MCF 10A (cell line): ENCODE results near the gene EPHB1. TPM values are rescaled to one million over a fixed set of nuclear protein-coding genes. Genes with fewer than 3 reads are reported as not detected.

Source experiments
- BruUV-seq: library from RNA; stranded (reverse); fragments of 400-500 nt; replicated peaks from 2 replicates; lab custom pipeline; 2021; lab: Mats Ljungman, UMichigan
- CTCF ChIA-PET: fragments of 300-600 bp; sonication (Branson Sonifier 250); formaldehyde crosslinking; extraction: SDS; loops from one replicate; lab custom pipeline; 2021; ENCODE audit warnings: antibody characterized with exemption, inconsistent platforms; lab: Yijun Ruan, JAX
- POLR2A ChIA-PET: fragments of 300-600, 350-650 bp; sonication (Branson Sonifier 250); formaldehyde crosslinking; extraction: SDS; loops from one replicate; lab custom pipeline; 2020; ENCODE audit warnings: antibody characterized with exemption, inconsistent platforms; lab: Yijun Ruan, JAX
- DNase-seq: peaks from one replicate; pipeline ENCODE4 v3.0.0-alpha.2; 2018; ENCODE audit not compliant: unreplicated experiment
- H3K27ac Mint-ChIP-seq: one replicate; pipeline ENCODE4 v1.8.0; 2022; ENCODE audit warnings: mild to moderate bottlenecking, low read depth, mixed read lengths; ENCODE audit not compliant: unreplicated experiment
- H3K27me3 Mint-ChIP-seq: one replicate; pipeline ENCODE4 v1.8.0; 2022; ENCODE audit warnings: mixed read lengths; ENCODE audit not compliant: insufficient read depth, unreplicated experiment
- H3K36me3 Mint-ChIP-seq: one replicate; pipeline ENCODE4 v1.8.0; 2022; ENCODE audit warnings: mild to moderate bottlenecking, moderate library complexity, mixed read lengths; ENCODE audit not compliant: insufficient read depth, unreplicated experiment
- H3K4me1 Mint-ChIP-seq: one replicate; pipeline ENCODE4 v1.8.0; 2022; ENCODE audit warnings: mixed read lengths; ENCODE audit not compliant: insufficient read depth, unreplicated experiment
- H3K4me3 Mint-ChIP-seq: one replicate; pipeline ENCODE4 v1.8.0; 2022; ENCODE audit warnings: mild to moderate bottlenecking, moderate library complexity, mixed read lengths; ENCODE audit not compliant: unreplicated experiment
- H3K9me3 Mint-ChIP-seq: one replicate; pipeline ENCODE4 v1.8.0; 2022; ENCODE audit warnings: mixed read lengths; ENCODE audit not compliant: unreplicated experiment
- CTCF ChIP-seq: fragments of 200-600 bp; IDR thresholded peaks from one replicate; pipeline ENCODE4 v1.8.0; 2022; ENCODE audit warnings: antibody characterized with exemption, mild to moderate bottlenecking; ENCODE audit not compliant: unreplicated experiment
- intact Hi-C: fragments of 100-400 bp; cut with micrococcal nuclease; formaldehyde crosslinking; loops from 2 replicates; pipeline ENCODE4 v1.14.1; 2022
- total RNA-seq: library from RNA; stranded (reverse); gene quantifications from 2 replicates; pipeline ENCODE4 v1.2.3, GENCODE V29; 2022

The EPHB1 gene
- total RNA-seq, 1 experiment from 2014 or later, result not detected

GRCh38 chr3:135141160-135141559, 346.1 kb downstream of the EPHB1 start:
- H3K36me3 Mint-ChIP-seq, result no peaks in the 10 kb centered on the region
- ChIA-PET POLR2A (no interaction called here), CTCF (interaction anchor here (0.6 kb wide), 1 partner anchor 389 kb away, joined by 3 read pairs; no protein-coding TSS in a partner anchor)
- no peak overlapping the region for H3K27ac Mint-ChIP-seq
- H3K27me3 Mint-ChIP-seq, result no peaks in the 10 kb centered on the region
- no peak for TF ChIP-seq CTCF
- BruUV-seq, result no TSS peak
- intact Hi-C loops, result no loop called here
- no peak for DNase-seq
- H3K4me3 Mint-ChIP-seq, result no peak overlapping the region
- H3K4me1 Mint-ChIP-seq, result no peaks in the 10 kb centered on the region
- peaks cover 42% of the 10 kb centered on the region for H3K9me3 Mint-ChIP-seq

GRCh38 chr3:135141672-135142071, 346.6 kb downstream of the EPHB1 start:
- BruUV-seq, result no TSS peak
- Mint-ChIP-seq H3K4me3 (no peak overlapping the region), H3K9me3 (peaks cover 45% of the 10 kb centered on the region), H3K27me3 (no peaks in the 10 kb centered on the region), H3K36me3 (no peaks in the 10 kb centered on the region), H3K27ac (no peak overlapping the region), H3K4me1 (no peaks in the 10 kb centered on the region)
- ChIA-PET CTCF (interaction anchor here (0.6 kb wide), 1 partner anchor 389 kb away, joined by 3 read pairs; no protein-coding TSS in a partner anchor), POLR2A (no interaction called here)
- TF ChIP-seq CTCF, result no peak
- intact Hi-C loops, result no loop called here
- no peak for DNase-seq

GRCh38 chr3:135142530-135142929, 347.5 kb downstream of the EPHB1 start:
- ChIA-PET CTCF (no interaction called here), POLR2A (no interaction called here)
- Mint-ChIP-seq H3K27ac (no peak overlapping the region), H3K4me3 (no peak overlapping the region), H3K4me1 (no peaks in the 10 kb centered on the region), H3K27me3 (no peaks in the 10 kb centered on the region), H3K36me3 (no peaks in the 10 kb centered on the region), H3K9me3 (peaks cover 36% of the 10 kb centered on the region)
- intact Hi-C loops, result no loop called here
- BruUV-seq, result no TSS peak
- DNase-seq, result no peak
- TF ChIP-seq CTCF, result no peak

- H3K27ac Mint-ChIP-seq, result no peak overlapping the region
- no peaks in the 10 kb centered on the region for H3K36me3 Mint-ChIP-seq
- DNase-seq, result no peak
- no peak overlapping the region for H3K4me3 Mint-ChIP-seq
- H3K9me3 Mint-ChIP-seq, result peaks cover 31% of the 10 kb centered on the region
- BruUV-seq, result no TSS peak
- no peaks in the 10 kb centered on the region for H3K27me3 Mint-ChIP-seq
- no peaks in the 10 kb centered on the region for H3K4me1 Mint-ChIP-seq
- ChIA-PET CTCF (no interaction called here), POLR2A (no interaction called here)
- intact Hi-C loops, result no loop called here
- no peak for TF ChIP-seq CTCF
Observed at GRCh38 chr3:135143474-135143873, 348.4 kb downstream of the EPHB1 start.
